HG03457 (cell line): Measurements from ENCODE around the gene PEX6.
A peak's percentile ranks its signal among the peaks of the same experiment; 100 is the strongest.

Source experiments
- ATAC-seq: cut with Tn5 transposase; IDR thresholded peaks from one replicate; pipeline ENCODE4 v1.9.1; 2021; ENCODE audit warnings: moderate number of reproducible peaks; ENCODE audit not compliant: unreplicated experiment

Gene PEX6

GRCh38 chr6:42996513-42996912 is 17.5 kb upstream of the PEX6 start:
- no peak for ATAC-seq

GRCh38 chr6:42993445-42993844 is 14.5 kb upstream of the PEX6 start:
- no peak for ATAC-seq

DNA sequence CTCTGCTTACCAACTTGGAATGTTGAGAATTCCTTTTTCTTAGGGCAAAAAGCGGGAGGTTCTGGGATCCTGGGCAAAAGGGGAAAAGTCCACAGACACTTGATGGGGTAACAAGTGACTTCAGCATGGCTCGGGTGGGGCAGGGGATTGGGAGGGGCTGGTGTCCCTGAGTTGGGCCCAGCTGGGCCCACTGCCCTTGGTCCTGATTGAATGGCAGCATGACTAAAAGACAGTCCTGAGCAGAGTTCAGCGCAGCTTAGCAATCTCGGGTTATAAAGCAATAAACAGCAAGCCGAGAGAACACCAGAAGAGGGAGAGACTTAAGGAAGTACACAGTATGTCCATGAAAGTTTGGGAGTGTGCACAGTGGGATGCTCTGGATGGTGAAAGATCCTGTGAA is 10.9 kb upstream of the PEX6 start:
- ATAC-seq = no peak

DNA sequence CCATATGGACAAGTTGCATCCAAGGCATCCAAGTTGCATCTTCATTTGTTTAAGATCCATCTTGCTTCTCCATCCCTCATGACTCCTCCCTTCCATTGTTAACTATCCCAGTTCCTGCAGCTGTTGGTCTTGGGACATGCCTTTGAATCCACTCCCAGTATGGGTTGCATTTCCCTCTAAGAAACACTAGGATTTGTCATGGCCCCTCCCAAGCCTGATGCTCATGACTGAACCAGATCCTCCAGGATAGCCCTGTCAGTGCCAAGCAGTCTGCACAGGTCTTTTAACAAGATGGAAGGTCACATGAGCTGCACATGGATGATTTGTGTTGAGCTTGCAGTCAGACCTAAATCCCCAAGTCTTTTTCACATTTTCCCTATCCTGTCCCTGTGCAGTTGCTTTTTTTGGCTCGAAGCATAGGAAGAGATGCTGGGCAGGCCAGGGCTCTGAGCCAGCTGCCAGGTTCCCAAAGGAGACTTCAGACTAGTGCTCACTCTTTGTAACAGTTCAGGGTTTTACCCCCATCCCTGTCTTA is 9.6 kb upstream of the PEX6 start:
- ATAC-seq = no peak

GRCh38 chr6:42987533-42988451 is 8.8 kb upstream of the PEX6 start:
- ATAC-seq = no peak

DNA sequence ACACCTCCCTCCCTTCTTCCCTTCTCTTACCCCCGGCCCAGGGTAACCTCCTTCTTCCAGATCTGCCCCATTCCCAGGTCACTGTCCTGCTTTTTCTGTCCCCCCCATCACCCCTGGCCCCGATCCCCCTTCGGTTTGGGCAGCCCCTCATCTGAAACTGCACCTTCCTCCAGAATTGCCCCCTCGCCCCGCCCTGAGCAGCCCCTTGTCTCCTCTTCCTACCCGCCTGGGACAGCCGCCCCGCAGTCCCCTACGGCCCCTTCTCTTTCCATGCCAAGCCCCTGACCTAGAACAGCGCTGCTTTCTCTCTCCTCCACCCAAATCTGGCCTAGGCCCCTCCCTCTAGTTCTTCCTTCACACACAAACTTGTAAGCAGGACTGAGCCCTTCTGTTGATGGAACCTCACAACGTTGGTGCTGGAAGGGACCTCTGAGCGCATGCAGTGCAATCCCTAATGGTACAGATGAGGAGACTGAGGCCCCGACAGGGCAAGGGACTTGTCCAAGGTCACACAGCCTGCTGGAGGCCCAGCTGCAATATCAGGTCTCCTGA is 6.0 kb upstream of the PEX6 start:
- ATAC-seq = no peak

DNA sequence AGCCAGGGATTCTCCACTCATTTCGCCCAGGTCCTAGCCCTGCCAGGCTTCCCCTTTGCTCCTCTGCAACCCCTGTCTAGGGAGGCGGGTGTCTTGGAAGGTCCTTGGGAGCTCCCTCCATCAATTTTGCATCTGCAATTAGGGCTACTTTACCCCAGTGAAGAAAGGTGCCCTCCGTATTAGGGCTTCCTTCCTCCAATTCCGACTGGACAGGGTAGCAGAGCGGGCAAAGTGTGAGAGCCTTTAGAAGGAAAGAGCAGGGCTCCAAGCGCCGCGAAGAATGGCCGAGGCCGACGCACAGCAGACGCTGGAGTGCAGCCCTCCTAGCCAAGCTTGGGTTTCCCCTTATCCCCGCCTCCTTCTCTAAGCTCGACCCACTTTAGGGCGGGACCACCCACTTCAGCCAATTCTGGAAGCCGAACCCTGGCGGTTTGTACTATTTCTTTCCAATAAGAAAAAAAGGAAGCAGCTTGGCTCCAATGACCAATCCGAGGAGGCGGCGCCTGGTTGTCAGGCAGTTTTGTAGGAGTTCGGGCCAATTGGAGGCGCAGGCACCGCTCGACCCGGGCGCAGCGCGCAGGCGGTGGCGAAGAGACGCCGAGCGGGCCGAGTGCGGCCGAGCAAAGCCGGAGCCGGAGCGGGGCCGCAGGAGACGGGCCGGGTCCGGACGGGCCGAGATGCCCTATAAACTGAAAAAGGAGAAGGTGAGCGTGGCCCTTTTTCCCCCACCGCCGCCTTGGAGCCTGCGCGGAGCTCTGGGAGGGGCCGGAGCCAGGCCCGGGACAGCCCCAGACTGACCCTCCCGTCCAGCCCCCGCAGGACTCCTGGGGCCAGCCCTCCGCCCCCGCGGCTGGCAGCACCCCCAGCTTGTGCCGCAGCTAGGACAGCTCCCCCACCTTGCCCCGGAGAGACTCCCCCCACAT is 5.3 kb upstream of the PEX6 start, which contains the start of gene PPP2R5D:
Gene PPP2R5D, plus strand, starts transcription at position 570 of the 923 bp plus-strand sequence. Its CDS starts 108 bp downstream, at position 678.
- peak; percentile 85 for ATAC-seq

DNA sequence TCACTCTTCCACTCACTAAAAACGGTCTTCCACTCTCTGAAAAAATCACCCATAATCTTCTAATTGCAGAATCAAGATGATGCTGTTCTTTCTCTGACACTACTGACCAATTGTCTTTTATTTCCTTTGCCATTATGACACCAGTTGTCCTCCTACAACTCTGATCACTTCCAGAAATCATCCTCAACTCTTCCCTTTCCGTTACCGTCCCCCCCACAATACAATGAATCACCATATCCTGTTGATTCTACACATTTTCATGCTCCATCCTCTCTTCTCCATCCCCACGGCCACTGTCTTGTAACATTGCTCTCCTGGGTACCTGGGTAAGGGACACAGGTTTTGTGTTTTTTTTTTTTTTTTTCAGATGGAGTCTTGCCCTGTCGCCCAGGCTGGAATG is 2.9 kb upstream of the PEX6 start:
- no peak for ATAC-seq

DNA sequence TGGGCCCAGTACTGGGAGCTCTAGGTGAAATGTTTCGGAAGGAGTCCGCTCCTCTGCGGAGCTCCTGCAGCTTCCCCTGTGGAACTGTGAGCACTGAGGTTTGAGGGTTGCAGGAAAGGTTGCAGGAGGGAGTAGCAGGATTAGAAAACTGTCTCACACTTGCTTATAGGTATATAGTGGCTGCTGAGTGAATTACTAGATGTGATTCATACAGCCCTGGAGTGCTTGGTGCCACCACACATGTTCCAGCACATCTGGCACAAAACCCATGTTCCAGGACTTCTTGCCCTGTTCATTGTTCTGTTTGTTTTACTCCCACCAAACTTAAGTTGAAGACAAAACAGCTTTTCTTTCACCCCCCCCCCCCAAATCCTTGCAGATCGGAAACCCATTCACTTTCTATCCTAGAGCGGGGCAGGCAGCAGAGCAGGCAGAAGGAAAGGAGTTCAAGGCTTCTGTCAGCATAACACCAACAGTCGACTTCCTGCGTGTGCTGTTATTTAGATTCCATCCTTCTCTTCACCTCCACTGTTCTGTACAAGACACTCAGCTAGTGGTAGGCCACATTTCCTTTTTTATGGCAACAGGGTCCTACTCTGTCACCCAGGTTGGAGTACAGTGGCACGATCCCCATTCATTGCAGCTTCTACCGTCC is 669 bp upstream of the PEX6 start:
- ATAC-seq = no peak

DNA sequence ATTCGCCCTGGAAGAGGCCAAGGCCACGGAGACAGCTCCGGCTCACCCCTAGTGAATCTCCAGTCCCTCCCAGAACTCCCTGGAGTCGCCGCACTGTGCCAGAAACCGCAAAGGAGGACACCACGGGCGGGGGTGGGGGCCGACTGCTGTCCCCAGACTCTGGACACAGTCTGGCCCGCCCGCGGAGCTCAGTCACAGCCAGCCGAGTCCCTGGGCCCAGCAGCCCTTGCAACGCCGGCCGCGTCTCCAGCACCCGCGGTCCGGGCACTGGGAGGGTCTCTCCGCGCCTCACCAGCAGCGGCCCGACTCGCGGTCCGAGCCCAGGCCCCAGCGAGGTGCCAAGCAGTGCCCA is 518 bp downstream of the PEX6 start:
- no peak for ATAC-seq

DNA sequence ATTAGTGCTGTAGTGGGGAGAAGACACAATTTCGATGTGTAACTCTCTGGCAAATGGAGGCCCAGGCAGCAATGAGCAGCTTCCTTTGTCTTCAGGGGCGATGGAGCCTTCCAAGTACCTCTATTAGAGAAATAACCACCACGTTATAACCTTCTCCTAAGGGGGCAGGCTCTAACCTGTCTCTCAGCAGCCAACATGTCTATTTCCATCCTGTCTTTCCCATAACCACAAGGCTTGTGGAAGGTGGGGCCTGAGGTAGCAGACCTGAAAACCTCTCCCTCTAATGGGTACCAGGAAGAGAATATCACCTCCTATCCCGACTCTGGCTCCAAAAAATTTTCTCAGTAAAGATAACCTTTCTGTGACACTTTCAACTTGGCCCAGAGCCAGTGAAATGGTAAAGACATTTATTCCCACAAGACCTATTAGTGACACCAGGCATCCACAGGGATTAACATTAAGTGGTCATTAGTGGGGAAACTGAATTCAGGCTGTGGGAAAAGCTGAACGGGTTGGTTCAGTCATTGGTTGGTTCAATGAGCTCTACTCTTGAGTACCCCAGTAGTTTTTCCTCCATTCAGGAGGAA is 4.0 kb downstream of the PEX6 start:
- ATAC-seq = no peak

DNA sequence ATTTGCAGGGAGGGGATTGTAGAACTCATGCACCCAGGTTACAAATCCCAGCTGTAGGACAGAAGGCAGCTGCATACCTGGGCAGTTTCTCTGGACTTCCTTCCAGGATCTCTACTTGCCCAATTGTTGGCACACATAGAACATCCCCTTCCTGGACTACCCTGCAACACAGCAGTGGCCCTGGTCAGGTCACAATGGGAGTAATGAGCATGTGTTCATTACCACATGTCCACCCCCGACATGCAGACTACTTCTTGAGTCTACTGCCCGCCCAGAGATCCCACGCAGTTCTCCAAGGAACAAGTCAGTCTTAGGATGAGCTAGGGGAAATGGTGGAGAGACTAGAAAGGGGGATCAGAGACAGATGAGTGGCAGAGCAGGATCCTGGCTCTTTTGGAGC is 5.1 kb downstream of the PEX6 start:
- ATAC-seq = no peak

GRCh38 chr6:42971746-42972327 is 7.1 kb downstream of the PEX6 start:
- ATAC-seq = no peak

GRCh38 chr6:42970871-42971612 is 7.9 kb downstream of the PEX6 start:
- no peak for ATAC-seq

DNA sequence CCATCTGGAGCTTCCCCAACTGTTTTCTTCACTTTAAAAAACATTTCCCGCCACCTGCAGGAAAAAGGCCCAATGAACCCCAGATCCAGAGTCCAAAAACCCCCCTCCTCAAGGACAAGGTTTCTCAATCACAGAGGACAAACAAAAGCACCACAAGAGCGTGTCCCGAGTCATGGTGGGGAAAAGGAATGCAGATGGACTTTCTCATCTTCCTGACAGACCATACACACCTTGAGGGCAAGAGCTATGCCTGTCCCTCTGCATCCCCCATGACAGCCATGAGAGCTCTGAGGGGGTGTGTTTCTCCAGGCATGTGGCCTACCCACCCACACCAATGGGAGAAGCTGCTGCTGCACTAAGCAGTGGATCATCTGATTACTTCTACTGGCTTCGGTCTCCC is 9.0 kb downstream of the PEX6 start:
- ATAC-seq = no peak

DNA sequence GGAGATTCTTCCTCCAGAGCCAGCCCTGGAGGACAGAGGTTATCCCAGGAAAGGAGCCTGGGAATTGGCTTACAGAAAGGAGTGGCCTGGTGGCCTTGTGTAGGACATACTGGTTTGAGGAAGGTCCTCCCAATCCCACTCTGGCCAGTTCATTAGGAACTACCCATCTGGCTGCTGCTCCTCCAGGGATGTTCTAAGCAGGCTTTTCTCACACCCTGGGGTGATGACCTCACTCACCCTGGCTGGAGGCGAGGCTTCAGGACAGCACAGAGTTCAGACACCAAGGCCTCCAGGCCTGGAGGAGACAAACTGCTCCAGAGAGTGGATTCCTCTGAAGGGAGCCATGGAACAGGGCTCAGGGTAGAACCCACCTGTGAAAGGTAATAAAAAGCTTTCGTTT is 9.6 kb downstream of the PEX6 start:
- no peak for ATAC-seq

DNA sequence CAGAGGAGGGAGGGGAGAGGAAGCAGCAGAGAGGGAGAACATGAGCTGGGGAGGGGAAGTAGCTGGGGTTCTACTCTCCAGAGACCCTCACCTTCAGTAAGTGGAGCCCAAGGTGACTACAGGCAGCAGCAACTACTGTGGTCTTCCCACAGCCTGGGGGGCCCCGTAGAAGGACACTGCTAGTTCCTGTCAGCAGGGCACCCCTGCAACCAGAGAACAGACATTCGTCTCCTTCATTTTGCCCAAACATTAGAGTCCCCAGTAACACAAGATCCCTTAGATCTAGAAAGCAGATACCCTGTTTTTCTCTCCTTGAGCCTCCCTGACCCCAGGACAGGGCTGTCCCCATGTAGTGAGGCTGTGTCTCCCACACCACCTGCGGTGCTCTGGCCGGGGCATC is 10.2 kb downstream of the PEX6 start:
- no peak for ATAC-seq

DNA sequence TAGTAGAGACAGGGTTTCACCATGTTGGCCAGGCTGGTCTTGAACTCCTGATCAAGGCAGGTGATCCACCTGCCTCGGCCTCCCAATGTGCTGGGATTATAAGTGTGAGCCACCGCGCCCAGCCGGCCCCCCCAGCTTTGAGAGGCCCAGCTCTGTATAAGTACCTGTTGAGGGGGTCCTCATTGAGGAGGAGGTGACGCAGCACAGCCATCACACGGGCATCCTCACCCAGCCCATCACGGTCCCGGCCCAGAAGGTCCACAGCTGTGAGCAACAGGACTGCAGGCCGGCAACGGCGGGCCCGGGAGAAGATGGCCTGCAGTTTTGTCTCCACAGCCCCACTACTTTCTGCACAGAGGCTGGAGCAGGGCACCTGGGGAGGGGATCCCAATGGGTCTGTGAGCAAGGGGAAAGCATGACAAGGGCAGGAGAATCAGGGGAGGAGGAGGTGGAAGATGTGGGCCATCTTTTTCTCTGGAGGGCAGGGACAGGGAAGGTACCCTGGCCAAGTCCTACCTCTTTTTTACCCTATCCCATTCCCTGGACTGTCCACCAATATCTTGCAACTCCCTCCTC is 10.8 kb downstream of the PEX6 start:
- no peak for ATAC-seq

DNA sequence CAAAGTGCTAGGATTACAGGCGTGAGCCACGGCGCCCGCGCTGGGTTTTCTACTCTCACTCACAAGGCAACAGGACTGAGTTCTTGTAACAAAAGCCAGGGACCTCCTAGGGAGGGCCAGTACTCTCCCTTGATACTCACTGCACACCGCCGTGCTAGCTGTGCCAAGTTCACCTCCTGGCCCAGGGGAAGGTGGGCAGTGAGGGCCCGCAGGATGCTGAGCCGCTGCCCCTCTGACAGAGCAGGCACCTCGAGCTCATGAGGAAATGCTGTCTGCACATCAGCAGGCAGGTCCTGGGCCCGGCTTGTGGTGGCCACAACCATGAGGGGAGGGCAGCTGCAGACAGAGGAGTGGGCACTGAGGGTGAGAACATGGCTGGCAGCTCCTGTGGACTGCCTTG is 11.8 kb downstream of the PEX6 start:
- no peak for ATAC-seq
